ENCODE measurements around the gene WDFY3. TPM values are rescaled to one million over a fixed set of nuclear protein-coding genes. Genes with fewer than 3 reads are reported as not detected.
"Not testable (repeated sequence)": the region's sequence is repeated elsewhere in the genome, so short reads cannot be mapped to it uniquely, and the experiment has no call there.

WDFY3 gene
- total RNA-seq, 1 donor from 2014 or later: 0.04 TPM

DNA sequence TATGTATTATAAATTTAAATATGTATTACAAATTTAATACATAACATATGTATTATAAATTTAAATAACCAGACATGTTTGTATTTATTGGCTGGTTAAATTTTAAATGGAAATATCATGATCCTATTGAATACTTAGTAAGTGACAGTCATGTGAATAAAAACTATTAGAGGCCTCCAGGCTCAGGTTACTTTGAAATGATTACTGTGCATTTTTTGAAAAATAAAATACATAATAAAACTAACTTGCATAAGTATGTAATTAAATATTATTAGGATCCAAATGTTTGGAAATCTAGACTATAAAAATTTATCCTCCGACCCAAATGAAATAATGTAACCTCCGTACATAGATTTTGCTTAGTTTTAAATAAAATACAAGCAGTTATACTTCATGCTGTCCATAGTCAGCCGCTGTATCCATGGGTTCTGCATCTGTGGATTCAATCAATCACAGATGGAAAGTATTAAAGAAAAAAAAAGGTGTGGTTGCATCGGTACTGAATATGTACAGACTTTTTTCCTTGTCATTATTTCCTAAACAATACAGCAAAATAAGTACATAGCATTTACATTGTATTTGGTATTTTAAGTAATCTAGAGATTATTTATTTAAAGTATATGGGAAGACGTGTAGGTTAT lies 140.7 kb downstream of the WDFY3 start:
- Mint-ChIP-seq H3K4me3 (no peak overlapping the region), H3K27ac (no peak overlapping the region), H3K27me3 (no peaks in the 10 kb centered on the region), H3K4me1 (no peaks in the 10 kb centered on the region), H3K36me3 (ENCODE audit: low read depth) (no peaks in the 10 kb centered on the region), H3K9me3 (no peaks in the 10 kb centered on the region)
- TF ChIP-seq, protein P1, sequence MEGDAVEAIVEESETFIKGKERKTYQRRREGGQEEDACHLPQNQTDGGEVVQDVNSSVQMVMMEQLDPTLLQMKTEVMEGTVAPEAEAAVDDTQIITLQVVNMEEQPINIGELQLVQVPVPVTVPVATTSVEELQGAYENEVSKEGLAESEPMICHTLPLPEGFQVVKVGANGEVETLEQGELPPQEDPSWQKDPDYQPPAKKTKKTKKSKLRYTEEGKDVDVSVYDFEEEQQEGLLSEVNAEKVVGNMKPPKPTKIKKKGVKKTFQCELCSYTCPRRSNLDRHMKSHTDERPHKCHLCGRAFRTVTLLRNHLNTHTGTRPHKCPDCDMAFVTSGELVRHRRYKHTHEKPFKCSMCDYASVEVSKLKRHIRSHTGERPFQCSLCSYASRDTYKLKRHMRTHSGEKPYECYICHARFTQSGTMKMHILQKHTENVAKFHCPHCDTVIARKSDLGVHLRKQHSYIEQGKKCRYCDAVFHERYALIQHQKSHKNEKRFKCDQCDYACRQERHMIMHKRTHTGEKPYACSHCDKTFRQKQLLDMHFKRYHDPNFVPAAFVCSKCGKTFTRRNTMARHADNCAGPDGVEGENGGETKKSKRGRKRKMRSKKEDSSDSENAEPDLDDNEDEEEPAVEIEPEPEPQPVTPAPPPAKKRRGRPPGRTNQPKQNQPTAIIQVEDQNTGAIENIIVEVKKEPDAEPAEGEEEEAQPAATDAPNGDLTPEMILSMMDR (IDR thresholded peaks at IDR 0.05): no peak
- ATAC-seq (ENCODE audit: low read depth) (no peak), DNase-seq (no peak)
- CTCF ChIA-PET: no interaction called here
- POLR2A ChIA-PET: no interaction called here
- intact Hi-C loops (cut with micrococcal nuclease): no loop called here

DNA sequence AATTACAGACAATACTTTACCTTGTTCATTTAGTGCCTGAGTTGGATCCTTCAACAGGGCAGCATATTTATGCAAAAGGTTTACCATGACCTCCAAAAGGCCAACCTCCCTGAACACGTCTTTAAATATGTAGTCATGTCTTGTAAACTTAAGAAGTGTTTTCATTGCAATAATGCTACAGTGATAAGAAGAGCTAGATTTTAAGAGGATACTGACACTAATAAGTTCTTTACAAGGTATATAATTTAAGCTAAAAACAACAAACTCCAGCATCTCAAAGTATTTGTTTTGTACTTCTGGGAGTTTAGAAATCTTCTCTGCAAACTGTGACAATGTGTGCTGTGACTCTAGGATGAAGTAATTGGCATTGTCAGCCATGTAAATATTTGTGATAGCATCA lies 145.4 kb downstream of the WDFY3 start:
- Mint-ChIP-seq H3K27ac (no peak overlapping the region), H3K36me3 (ENCODE audit: low read depth) (no peaks in the 10 kb centered on the region), H3K4me3 (no peak overlapping the region), H3K4me1 (no peaks in the 10 kb centered on the region), H3K9me3 (no peaks in the 10 kb centered on the region), H3K27me3 (no peaks in the 10 kb centered on the region)
- CTCF ChIA-PET: no interaction called here
- ATAC-seq (ENCODE audit: low read depth) (no peak), DNase-seq (no peak)
- TF ChIP-seq, protein P1 (IDR thresholded peaks at IDR 0.05): no peak
- intact Hi-C loops (cut with micrococcal nuclease): no loop called here
- POLR2A ChIA-PET: no interaction called here

DNA sequence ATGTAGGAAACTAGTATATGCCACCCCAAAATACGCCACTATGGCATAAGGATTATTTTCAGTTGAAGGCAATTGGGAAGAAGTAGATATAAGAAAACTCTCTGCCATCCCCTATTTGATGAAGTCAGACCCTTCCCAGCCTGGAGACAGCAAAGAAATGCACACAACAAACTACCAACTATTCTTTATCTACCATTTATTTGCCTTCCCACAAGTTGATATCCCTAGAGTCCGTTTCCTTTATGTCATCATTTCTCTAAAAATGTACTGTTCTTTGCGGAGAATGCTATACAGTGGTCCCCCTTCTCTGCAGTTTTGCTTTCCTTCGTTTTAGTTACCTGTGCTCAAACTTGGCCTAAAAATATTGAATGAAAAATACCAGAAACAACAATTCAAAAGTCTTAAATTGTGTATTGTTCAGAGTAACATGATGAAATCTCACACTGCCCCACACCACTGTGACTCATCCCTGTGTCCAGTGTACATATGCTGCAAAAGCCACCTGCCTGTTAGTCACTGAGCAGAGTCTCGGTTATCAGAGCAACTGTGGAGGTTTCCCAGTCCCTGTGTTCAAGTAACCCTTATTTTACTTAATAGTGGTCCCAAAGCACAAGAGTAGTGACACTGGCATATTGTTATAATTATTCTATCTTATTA lies 152.3 kb downstream of the WDFY3 start:
- no peaks in the 10 kb centered on the region for H3K27me3 Mint-ChIP-seq
- ATAC-seq (ENCODE audit: low read depth) (no peak), DNase-seq (no peak)
- TF ChIP-seq, protein P1 (IDR thresholded peaks at IDR 0.05): no peak
- H3K9me3 Mint-ChIP-seq: no peaks in the 10 kb centered on the region
- H3K36me3 Mint-ChIP-seq (ENCODE audit: low read depth): no peaks in the 10 kb centered on the region
- H3K27ac Mint-ChIP-seq: no peak overlapping the region
- H3K4me3 Mint-ChIP-seq: no peak overlapping the region
- no peaks in the 10 kb centered on the region for H3K4me1 Mint-ChIP-seq
- POLR2A ChIA-PET: no interaction called here
- CTCF ChIA-PET: no interaction called here
- intact Hi-C loops (cut with micrococcal nuclease): no loop called here

DNA sequence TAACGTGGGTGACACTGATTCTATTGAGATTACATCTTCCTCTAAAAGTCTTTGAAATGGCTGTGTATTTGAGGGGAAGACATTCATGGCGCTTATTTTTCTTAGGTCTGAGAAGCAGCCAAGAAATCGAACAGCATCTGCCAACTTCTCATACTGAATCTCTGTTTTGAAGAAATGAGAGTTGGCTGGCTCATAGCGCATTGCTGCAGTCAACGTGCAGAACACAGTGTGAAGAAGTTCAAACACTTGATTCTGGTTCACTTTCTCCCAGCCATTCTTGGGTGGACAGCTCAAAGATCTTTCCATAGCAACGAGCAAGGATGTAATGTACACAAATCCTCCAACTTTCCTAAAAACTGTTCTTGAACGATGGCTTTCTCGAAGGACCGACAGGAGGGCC lies 156.5 kb downstream of the WDFY3 start:
- TF ChIP-seq, protein P1 (IDR thresholded peaks at IDR 0.05): no peak
- Mint-ChIP-seq H3K4me1 (no peaks in the 10 kb centered on the region), H3K27ac (no peak overlapping the region), H3K9me3 (no peaks in the 10 kb centered on the region), H3K4me3 (no peak overlapping the region), H3K36me3 (ENCODE audit: low read depth) (no peaks in the 10 kb centered on the region), H3K27me3 (no peaks in the 10 kb centered on the region)
- ATAC-seq (ENCODE audit: low read depth): no peak
- ChIA-PET POLR2A (no interaction called here), CTCF (no interaction called here)
- no peak for DNase-seq
- intact Hi-C loops (cut with micrococcal nuclease): no loop called here

DNA sequence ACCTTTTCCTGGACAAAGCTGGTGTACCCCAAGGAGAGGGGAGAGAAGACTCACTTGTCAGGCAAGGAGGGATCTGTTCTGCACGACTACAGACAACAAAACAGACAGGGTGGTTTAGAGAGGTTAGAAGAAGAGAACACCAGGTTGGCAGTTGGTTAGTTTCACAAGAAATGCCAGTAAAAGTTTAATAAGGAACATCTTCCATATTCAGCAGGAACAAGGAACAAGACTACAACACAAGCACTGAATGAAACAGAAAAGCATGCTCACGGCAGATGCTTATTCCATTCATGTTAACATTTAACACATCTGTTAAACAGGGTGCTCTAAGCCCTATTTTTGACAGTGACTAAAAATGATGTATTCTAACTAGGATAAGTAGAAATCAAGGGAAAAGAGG lies 158.2 kb downstream of the WDFY3 start:
- POLR2A ChIA-PET: no interaction called here

DNA sequence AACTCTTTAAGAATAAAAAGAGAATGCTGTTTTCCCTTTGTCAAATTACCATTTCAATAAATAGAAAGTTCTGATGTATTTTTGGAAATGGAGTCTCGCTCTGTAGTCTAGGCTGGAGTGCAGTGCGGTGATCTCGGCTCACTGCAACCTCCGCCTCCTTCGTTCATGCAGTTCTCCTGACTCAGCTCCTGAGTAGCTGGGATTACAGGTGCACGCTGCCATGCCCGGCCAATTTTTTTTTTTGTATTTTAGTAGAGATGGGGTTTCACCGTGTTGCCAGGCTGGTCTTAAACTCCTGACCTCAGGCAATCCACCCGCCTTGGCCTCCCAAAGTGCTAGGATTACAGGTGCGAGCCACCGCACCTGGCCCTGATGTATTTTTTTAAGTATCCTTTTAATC lies 159.9 kb downstream of the WDFY3 start:
- H3K4me3 Mint-ChIP-seq; H3K9me3 Mint-ChIP-seq; H3K4me1 Mint-ChIP-seq; H3K27ac Mint-ChIP-seq; H3K27me3 Mint-ChIP-seq; CTCF ChIA-PET; POLR2A ChIA-PET; DNase-seq; intact Hi-C loops (cut with micrococcal nuclease); H3K36me3 Mint-ChIP-seq (ENCODE audit: low read depth); ATAC-seq (ENCODE audit: low read depth): not testable (repeated sequence)

More for the DNA sequence above, 158.2 kb downstream of the WDFY3 start:
- Mint-ChIP-seq H3K36me3 (ENCODE audit: low read depth) (no peaks in the 10 kb centered on the region), H3K4me3 (no peak overlapping the region), H3K27me3 (no peaks in the 10 kb centered on the region), H3K9me3 (no peaks in the 10 kb centered on the region), H3K27ac (no peak overlapping the region), H3K4me1 (no peaks in the 10 kb centered on the region)
- TF ChIP-seq, protein P1 (IDR thresholded peaks at IDR 0.05): no peak
- ATAC-seq (ENCODE audit: low read depth) (no peak), DNase-seq (no peak)
- CTCF ChIA-PET: no interaction called here
- intact Hi-C loops (cut with micrococcal nuclease): no loop called here
